HCT116 (cell line): Measurements from ENCODE around the gene DACT3. TPM values are rescaled to one million over a fixed set of nuclear protein-coding genes. Genes with fewer than 3 reads are reported as not detected.

Experiments
- ATAC-seq: fragments of 200-7000 bp; cut with Tn5 transposase; 2 replicates; pipeline ENCODE4 v1.9.1; 2020; ENCODE audit warnings: mild to moderate bottlenecking, moderate library complexity
- BruUV-seq: library from RNA; stranded (reverse); fragments of 400-500 nt; replicated peaks from 2 replicates; lab custom pipeline; 2021; lab: Mats Ljungman, UMichigan
- CTCF ChIA-PET: fragments of 300-600 bp; sonication (Branson Sonifier 250); formaldehyde crosslinking; loops from one replicate; lab custom pipeline; 2021; ENCODE audit warnings: antibody characterized with exemption; lab: Charles Lee
- POLR2A ChIA-PET: fragments of 300-600, 350-600 bp; sonication (Branson Sonifier 250); formaldehyde crosslinking; loops from one replicate; lab custom pipeline; 2021; ENCODE audit warnings: antibody characterized with exemption; lab: Charles Lee
- RAD21 ChIA-PET, 2 experiments: fragments of 300-600 bp; sonication (Branson Sonifier 250); formaldehyde crosslinking; loops; one replicate each; lab custom pipeline; 2023; ENCODE audit warnings: low total read pairs in 2 of 2; ENCODE audit not compliant: uncharacterized antibody in 2 of 2, unreplicated experiment in 2 of 2, low non-redundant PET in 1 of 2; lab: Charles Lee
- DNase-seq: peaks from one replicate; pipeline ENCODE4 v3.0.0-alpha.2; 2010; ENCODE audit warnings: low read depth, low spot score
- H2AFZ ChIP-seq: fragments of 200-600 bp; shearing (Covaris generic), sonication (generic); 2 replicates; pipeline ENCODE4 v1.6.1; 2017; ENCODE audit warnings: low read depth, mixed run types, mixed read lengths, antibody characterized with exemption, low read length; ENCODE audit not compliant: poor library complexity, severe bottlenecking
- H3K27ac ChIP-seq: 2 replicates; pipeline ENCODE4 v1.5.1; 2012; ENCODE audit warnings: low read depth, low read length
- H3K27me3 ChIP-seq: fragments of 200-600 bp; sonication (generic); 2 replicates; pipeline ENCODE4 v1.6.1; 2016; ENCODE audit warnings: mixed run types, low read length, mixed read lengths; ENCODE audit not compliant: insufficient read depth
- H3K36me3 ChIP-seq, 2 experiments: fragments of 200-500 bp in 1 of 2; fragments of 200-600 bp in 1 of 2; sonication (Bioruptor generic) in 1 of 2; sonication (generic) in 1 of 2; 2 replicates each; pipeline versions ENCODE4 v1.5.1 to v1.6.1; 2014 to 2016; ENCODE audit warnings: low read length in 2 of 2, inconsistent platforms in 1 of 2, mixed read lengths in 1 of 2, mixed run types in 1 of 2; ENCODE audit not compliant: insufficient read depth in 2 of 2, control insufficient read depth in 1 of 2
- H3K4me1 ChIP-seq, 2 experiments: fragments of 200-600 bp in 1 of 2; sonication (generic) in 1 of 2; 2 replicates each; pipeline versions ENCODE4 v1.5.1 to v1.6.1; 2012 to 2017; ENCODE audit warnings: low read length in 2 of 2, inconsistent platforms in 1 of 2, mild to moderate bottlenecking in 1 of 2, mixed read lengths in 1 of 2, mixed run types in 1 of 2, moderate library complexity in 1 of 2; ENCODE audit not compliant: insufficient read depth in 2 of 2, control insufficient read depth in 1 of 2
- H3K4me2 ChIP-seq: fragments of 200-600 bp; sonication (generic); 2 replicates; pipeline ENCODE4 v1.6.1; 2017; ENCODE audit warnings: mixed run types, low read length, mixed read lengths
- H3K4me3 ChIP-seq, 2 experiments: fragments of 200-600 bp in 1 of 2; sonication (generic) in 1 of 2; replicated peaks in 1 of 2; 2 replicates each; pipeline ENCODE4 v1.5.1; 2011 to 2016; ENCODE audit warnings: low read length in 2 of 2, control low read depth in 1 of 2, low read depth in 1 of 2, mild to moderate bottlenecking in 1 of 2, mixed read lengths in 1 of 2, mixed run types in 1 of 2
- H3K79me2 ChIP-seq: fragments of 200-600 bp; sonication (generic); 2 replicates; pipeline ENCODE4 v1.6.1; 2017; ENCODE audit warnings: mild to moderate bottlenecking, mixed run types, low read length, moderate library complexity, mixed read lengths; ENCODE audit not compliant: insufficient read depth
- H3K9ac ChIP-seq: fragments of 200-600 bp; sonication (generic); 2 replicates; pipeline ENCODE4 v1.6.1; 2016; ENCODE audit warnings: low read length, mixed read lengths
- H3K9me2 ChIP-seq: fragments of 200-600 bp; sonication (generic), shearing (Covaris generic); 2 replicates; pipeline ENCODE4 v1.6.1; 2017; ENCODE audit warnings: mixed run types, mild to moderate bottlenecking, moderate library complexity; ENCODE audit not compliant: insufficient read depth
- H3K9me3 ChIP-seq, 2 experiments: fragments of 200-500 bp in 1 of 2; fragments of 200-600 bp in 1 of 2; sonication (Bioruptor generic) in 1 of 2; sonication (generic) in 1 of 2; 2 replicates each; pipeline ENCODE4 v1.6.1; 2014 to 2017; ENCODE audit warnings: low read length in 2 of 2, mixed read lengths in 2 of 2, inconsistent platforms in 1 of 2, low read depth in 1 of 2, mild to moderate bottlenecking in 1 of 2, mixed run types in 1 of 2, moderate library complexity in 1 of 2; ENCODE audit not compliant: control insufficient read depth in 1 of 2, insufficient read depth in 1 of 2
- H4K20me1 ChIP-seq: fragments of 200-600 bp; sonication (generic), shearing (Covaris generic); 2 replicates; pipeline ENCODE4 v1.6.1; 2017; ENCODE audit warnings: mixed run types, mild to moderate bottlenecking, moderate library complexity; ENCODE audit not compliant: insufficient read depth
- ATF3 ChIP-seq: IDR thresholded peaks from 2 replicates; pipeline ENCODE4 v1.6.1; 2012
- CEBPB ChIP-seq: IDR thresholded peaks from 2 replicates; pipeline ENCODE4 v1.6.1; 2012; ENCODE audit warnings: low read depth
- EZH2 ChIP-seq: fragments of 200-600 bp; sonication (generic); IDR thresholded peaks from 2 replicates; pipeline ENCODE4 v1.6.1; 2017; ENCODE audit warnings: antibody characterized with exemption, mixed run types
- FOSL1 ChIP-seq: IDR thresholded peaks from 2 replicates; pipeline ENCODE4 v1.6.1; 2012; ENCODE audit warnings: low read depth
- POLR2AphosphoS5 ChIP-seq: IDR thresholded peaks from 2 replicates; pipeline ENCODE4 v1.6.1; 2011; ENCODE audit warnings: mild to moderate bottlenecking, low read depth, low read length, moderate library complexity
- REST ChIP-seq: IDR thresholded peaks from 2 replicates; pipeline ENCODE4 v1.6.1; 2012; ENCODE audit warnings: low read depth
- SIN3A ChIP-seq: IDR thresholded peaks from 2 replicates; pipeline ENCODE4 v1.6.1; 2012; ENCODE audit warnings: low read depth
- SP1 ChIP-seq: IDR thresholded peaks from 2 replicates; pipeline ENCODE4 v1.6.1; 2012; ENCODE audit warnings: low read depth
- SRF ChIP-seq: IDR thresholded peaks from 2 replicates; pipeline ENCODE4 v1.6.1; 2012; ENCODE audit warnings: low read depth
- YY1 ChIP-seq: IDR thresholded peaks from 2 replicates; pipeline ENCODE4 v1.6.1; 2011; ENCODE audit warnings: low read length, low read depth, moderate library complexity, mild to moderate bottlenecking; ENCODE audit not compliant: insufficient replicate concordance; ENCODE audit errors: extremely low read depth
- ZBTB33 ChIP-seq: IDR thresholded peaks from 2 replicates; pipeline ENCODE4 v1.6.1; 2011; ENCODE audit warnings: mild to moderate bottlenecking, low read length, moderate library complexity; ENCODE audit not compliant: insufficient replicate concordance; ENCODE audit errors: extremely low read depth
- intact Hi-C: fragments of 100-400 bp; cut with micrococcal nuclease; formaldehyde crosslinking; loops from 2 replicates; pipeline ENCODE4 v1.10.0; 2022
- total RNA-seq: library from RNA; stranded (reverse); gene quantifications from one replicate; pipeline ENCODE4 v1.2.1, GENCODE V29; 2021; ENCODE audit not compliant: unreplicated experiment
- TF ChIP-seq, protein P1 (sequence below), 3 experiments: fragments of 200-600 bp in 1 of 3; sonication (generic) in 1 of 3; IDR thresholded peaks in 2 of 3; conservative IDR thresholded peaks in 1 of 3; 2 replicates each; pipeline ENCODE4 v1.5.1; 2012 to 2017; ENCODE audit warnings: low read depth in 2 of 3, low read length in 2 of 3, antibody characterized with exemption in 1 of 3, borderline replicate concordance in 1 of 3, control low read depth in 1 of 3, mild to moderate bottlenecking in 1 of 3, mixed read lengths in 1 of 3, mixed run types in 1 of 3, moderate library complexity in 1 of 3; ENCODE audit not compliant: insufficient read depth in 1 of 3
- TF ChIP-seq, protein P2 (sequence below): IDR thresholded peaks from 2 replicates; pipeline ENCODE4 v1.6.1; 2012

The DACT3 gene
- total RNA-seq, 1 experiment from 2014 or later, result 2.0 TPM

DNA sequence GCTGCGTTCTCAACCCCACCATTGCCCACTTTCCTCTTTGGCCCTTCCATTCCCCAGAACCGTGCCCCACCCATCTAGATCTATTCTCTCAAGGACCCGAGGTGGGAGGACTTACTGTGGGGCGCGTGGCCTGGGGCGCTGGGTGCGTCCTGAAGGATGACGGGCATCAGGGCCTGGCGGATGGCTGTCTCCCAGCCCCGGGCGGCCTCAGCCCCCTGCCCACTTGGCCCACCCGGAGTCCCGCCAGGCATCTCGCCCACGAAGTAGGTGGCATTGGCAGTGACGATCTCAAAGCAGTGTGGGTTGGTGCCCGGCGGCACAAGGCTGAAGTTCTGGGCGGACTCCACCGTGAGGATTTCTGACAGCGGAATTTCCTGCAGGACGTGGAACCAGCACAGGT, 32.8 kb upstream of the DACT3 start:
- ChIA-PET POLR2A (no interaction called here), CTCF (no interaction called here), RAD21 (interaction anchor here in 1 of 2 experiments (0.7 kb wide), 1 partner anchor 79 kb away, joined by 4 read pairs; no protein-coding TSS in a partner anchor)
- Histone ChIP-seq H3K9me3 (no peaks in the 10 kb centered on the region), H2AFZ (no peak overlapping the region), H4K20me1 (peaks cover 3% of the 10 kb centered on the region; the same call in 1 of the 2 replicates), H3K27me3 (no peaks in the 10 kb centered on the region), H3K36me3 (peaks cover 47 to 58% of the 10 kb centered on the region in 2 experiments), H3K9me2 (no peaks in the 10 kb centered on the region), H3K4me1 (peaks cover 10 to 28% of the 10 kb centered on the region in 2 experiments), H3K9ac (no peak overlapping the region), H3K4me2 (0 out of 2 replicates have a peak overlapping the region, but pooled peaks have one; percentile 14), H3K4me3 (no peak overlapping the region), H3K27ac (no peak overlapping the region), H3K79me2 (peaks cover 8% of the 10 kb centered on the region; the same call in 1 of the 2 replicates)
- TF ChIP-seq FOSL1 (no peak), EZH2 (no peak), YY1 (no peak), CEBPB (no peak), SIN3A (no peak), ATF3 (no peak), SP1 (no peak), REST (no peak), POLR2AphosphoS5 (no peak), ZBTB33 (no peak), SRF (no peak)
- TF ChIP-seq, protein P1, sequence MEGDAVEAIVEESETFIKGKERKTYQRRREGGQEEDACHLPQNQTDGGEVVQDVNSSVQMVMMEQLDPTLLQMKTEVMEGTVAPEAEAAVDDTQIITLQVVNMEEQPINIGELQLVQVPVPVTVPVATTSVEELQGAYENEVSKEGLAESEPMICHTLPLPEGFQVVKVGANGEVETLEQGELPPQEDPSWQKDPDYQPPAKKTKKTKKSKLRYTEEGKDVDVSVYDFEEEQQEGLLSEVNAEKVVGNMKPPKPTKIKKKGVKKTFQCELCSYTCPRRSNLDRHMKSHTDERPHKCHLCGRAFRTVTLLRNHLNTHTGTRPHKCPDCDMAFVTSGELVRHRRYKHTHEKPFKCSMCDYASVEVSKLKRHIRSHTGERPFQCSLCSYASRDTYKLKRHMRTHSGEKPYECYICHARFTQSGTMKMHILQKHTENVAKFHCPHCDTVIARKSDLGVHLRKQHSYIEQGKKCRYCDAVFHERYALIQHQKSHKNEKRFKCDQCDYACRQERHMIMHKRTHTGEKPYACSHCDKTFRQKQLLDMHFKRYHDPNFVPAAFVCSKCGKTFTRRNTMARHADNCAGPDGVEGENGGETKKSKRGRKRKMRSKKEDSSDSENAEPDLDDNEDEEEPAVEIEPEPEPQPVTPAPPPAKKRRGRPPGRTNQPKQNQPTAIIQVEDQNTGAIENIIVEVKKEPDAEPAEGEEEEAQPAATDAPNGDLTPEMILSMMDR (IDR thresholded peaks at IDR 0.05 in 2 of 3, conservative IDR thresholded peaks at IDR 0.05 in 1 of 3; ENCODE audit: borderline replicate concordance in 1 of 3, insufficient read depth in 1 of 3, low read depth in 2 of 3, low read length in 2 of 3), result no peak
- TF ChIP-seq, protein P2, sequence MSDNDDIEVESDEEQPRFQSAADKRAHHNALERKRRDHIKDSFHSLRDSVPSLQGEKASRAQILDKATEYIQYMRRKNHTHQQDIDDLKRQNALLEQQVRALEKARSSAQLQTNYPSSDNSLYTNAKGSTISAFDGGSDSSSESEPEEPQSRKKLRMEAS, result no peak
- intact Hi-C loops, result no loop called here
- DNase-seq (no peak), ATAC-seq (no peak)
- no TSS peak for BruUV-seq
